Measurements from ENCODE around the gene GANC. TPM values are rescaled to one million over a fixed set of nuclear protein-coding genes. Genes with fewer than 3 reads are reported as not detected.

Gene GANC
- total and polyA plus RNA-seq, 9 of the 15 experiments (the other 6 are each of a cell fraction or from before 2014, with no cell fraction given), result 10.9 to 19.0 (median 14.5) TPM

DNA sequence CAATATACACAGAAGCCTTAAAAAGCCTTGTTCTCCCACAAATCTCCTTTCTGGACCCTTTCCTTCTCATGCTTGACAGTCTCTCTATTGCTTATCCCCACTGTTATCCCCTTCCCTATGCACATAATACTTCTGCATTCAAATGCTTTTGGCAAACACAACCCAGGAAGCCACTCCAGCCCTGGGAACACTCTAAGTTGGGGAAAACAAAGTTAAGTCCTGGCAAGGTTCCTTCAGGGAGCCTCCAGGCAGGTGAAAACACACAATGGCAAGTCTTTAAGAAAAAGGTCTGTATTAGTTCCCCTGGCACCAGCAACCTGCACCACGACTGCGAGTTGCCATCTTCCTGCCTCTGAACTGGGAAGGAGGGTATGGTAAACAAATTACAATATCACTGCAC is 19.7 kb upstream of the GANC start (continued):
- TF ChIP-seq, protein P1, sequence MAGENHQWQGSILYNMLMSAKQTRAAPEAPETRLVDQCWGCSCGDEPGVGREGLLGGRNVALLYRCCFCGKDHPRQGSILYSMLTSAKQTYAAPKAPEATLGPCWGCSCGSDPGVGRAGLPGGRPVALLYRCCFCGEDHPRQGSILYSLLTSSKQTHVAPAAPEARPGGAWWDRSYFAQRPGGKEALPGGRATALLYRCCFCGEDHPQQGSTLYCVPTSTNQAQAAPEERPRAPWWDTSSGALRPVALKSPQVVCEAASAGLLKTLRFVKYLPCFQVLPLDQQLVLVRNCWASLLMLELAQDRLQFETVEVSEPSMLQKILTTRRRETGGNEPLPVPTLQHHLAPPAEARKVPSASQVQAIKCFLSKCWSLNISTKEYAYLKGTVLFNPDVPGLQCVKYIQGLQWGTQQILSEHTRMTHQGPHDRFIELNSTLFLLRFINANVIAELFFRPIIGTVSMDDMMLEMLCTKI (IDR thresholded peaks at IDR 0.05; ENCODE audit: partially characterized antibody), result no peak

DNA sequence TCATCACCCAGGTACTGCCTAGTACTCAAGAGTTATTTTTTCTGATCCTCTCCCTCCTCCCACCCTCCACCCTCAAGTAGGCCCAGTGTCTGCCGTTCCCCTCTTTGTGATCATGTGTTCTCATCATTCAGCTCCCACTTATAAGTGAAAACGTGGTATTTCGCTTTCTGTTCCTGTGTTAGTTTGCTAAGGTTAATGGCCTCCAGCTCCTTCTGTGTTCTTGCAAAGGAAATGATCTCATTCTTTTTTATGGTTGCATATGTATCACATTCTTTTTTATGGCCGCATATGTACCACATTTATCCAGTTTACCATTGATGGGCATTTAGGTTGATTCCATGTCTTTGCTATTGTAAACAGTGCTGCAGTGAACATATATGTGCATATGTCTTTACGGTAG is 8.2 kb upstream of the GANC start:
- Histone ChIP-seq H3K9me3 (replicated peaks; ENCODE audit: control insufficient read depth, insufficient read depth, low read depth, low read length) (no peaks in the 10 kb centered on the region), H3K79me2 (ENCODE audit: control insufficient read depth, insufficient read depth, low read length) (peaks cover 20% of the 10 kb centered on the region), H3K27me3 (ENCODE audit: control insufficient read depth in 2 of 2, insufficient read depth in 2 of 2, low read length in 2 of 2) (no peaks in the 10 kb centered on the region), H3K9ac (ENCODE audit: insufficient read depth in 1 of 2, low read depth in 2 of 2, low read length in 2 of 2) (no peak overlapping the region), H4K20me1 (replicated peaks; ENCODE audit: control insufficient read depth, insufficient read depth, low read length) (no peaks in the 10 kb centered on the region), H3K4me1 (replicated peaks in 1 of 2; ENCODE audit: control insufficient read depth in 2 of 2, insufficient read depth in 2 of 2, low read length in 2 of 2) (no peaks in the 10 kb centered on the region), H3K4me2 (ENCODE audit: insufficient read depth, low read length) (no peak overlapping the region), H3K36me3 (ENCODE audit: control insufficient read depth, insufficient read depth, low read length) (peaks cover 85% of the 10 kb centered on the region), H3K9me1 (ENCODE audit: control insufficient read depth, insufficient read depth, low read length) (no peaks in the 10 kb centered on the region), H3K27ac (ENCODE audit: extremely low read depth, low read depth, low read length) (no peak overlapping the region), H2AFZ (ENCODE audit: low read depth, low read length) (no peak overlapping the region), H3K4me3 (no peak overlapping the region)
- FAIRE-seq, result no peak
- ATAC-seq, result no peak
- BruUV-seq (replicated peaks), result no TSS peak
- 97% methylated on average over 5 of the region's 5 CpGs for WGBS (ENCODE audit: insufficient coverage, low coverage, missing lambda C conversion rate)
- in situ Hi-C loops (cut with MboI), result no loop called here
- intact Hi-C loops (cut with micrococcal nuclease), result no loop called here
- CTCF ChIA-PET (ENCODE audit: low intra/inter-chr PET ratio), result no interaction called here
- DNase-seq (ENCODE audit: extremely low read depth in 1 of 4, low spot score in 3 of 4), result no peak
- POLR2A ChIA-PET, result interaction anchor here (1.0 to 1.3 kb wide), 2 partner anchors 10 to 15 kb away, joined by 3 to 4 read pairs; no protein-coding TSS in a partner anchor
- TF ChIP-seq RFX1 (IDR thresholded peaks at IDR 0.05) (no peak), PRPF4 (IDR thresholded peaks at IDR 0.05; ENCODE audit: insufficient read depth, low read depth, low read length, poor library complexity, severe bottlenecking) (no peak), SMAD1 (IDR thresholded peaks at IDR 0.05; ENCODE audit: low read depth, low read length, partially characterized antibody) (no peak), ZNF274 (IDR thresholded peaks at IDR 0.05; ENCODE audit: borderline replicate concordance, low read depth, low read length) (no peak)
- TF ChIP-seq, protein P2, sequence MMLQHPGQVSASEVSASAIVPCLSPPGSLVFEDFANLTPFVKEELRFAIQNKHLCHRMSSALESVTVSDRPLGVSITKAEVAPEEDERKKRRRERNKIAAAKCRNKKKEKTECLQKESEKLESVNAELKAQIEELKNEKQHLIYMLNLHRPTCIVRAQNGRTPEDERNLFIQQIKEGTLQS (IDR thresholded peaks at IDR 0.05), result no peak
- TF ChIP-seq, protein P2 (CRISPR knock-in tag; conservative IDR thresholded peaks at IDR 0.05), result no peak
- TF ChIP-seq, protein P3, sequence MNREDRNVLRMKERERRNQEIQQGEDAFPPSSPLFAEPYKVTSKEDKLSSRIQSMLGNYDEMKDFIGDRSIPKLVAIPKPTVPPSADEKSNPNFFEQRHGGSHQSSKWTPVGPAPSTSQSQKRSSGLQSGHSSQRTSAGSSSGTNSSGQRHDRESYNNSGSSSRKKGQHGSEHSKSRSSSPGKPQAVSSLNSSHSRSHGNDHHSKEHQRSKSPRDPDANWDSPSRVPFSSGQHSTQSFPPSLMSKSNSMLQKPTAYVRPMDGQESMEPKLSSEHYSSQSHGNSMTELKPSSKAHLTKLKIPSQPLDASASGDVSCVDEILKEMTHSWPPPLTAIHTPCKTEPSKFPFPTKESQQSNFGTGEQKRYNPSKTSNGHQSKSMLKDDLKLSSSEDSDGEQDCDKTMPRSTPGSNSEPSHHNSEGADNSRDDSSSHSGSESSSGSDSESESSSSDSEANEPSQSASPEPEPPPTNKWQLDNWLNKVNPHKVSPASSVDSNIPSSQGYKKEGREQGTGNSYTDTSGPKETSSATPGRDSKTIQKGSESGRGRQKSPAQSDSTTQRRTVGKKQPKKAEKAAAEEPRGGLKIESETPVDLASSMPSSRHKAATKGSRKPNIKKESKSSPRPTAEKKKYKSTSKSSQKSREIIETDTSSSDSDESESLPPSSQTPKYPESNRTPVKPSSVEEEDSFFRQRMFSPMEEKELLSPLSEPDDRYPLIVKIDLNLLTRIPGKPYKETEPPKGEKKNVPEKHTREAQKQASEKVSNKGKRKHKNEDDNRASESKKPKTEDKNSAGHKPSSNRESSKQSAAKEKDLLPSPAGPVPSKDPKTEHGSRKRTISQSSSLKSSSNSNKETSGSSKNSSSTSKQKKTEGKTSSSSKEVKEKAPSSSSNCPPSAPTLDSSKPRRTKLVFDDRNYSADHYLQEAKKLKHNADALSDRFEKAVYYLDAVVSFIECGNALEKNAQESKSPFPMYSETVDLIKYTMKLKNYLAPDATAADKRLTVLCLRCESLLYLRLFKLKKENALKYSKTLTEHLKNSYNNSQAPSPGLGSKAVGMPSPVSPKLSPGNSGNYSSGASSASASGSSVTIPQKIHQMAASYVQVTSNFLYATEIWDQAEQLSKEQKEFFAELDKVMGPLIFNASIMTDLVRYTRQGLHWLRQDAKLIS (CRISPR knock-in tag; IDR thresholded peaks at IDR 0.05), result no peak
- TF ChIP-seq, protein P4, sequence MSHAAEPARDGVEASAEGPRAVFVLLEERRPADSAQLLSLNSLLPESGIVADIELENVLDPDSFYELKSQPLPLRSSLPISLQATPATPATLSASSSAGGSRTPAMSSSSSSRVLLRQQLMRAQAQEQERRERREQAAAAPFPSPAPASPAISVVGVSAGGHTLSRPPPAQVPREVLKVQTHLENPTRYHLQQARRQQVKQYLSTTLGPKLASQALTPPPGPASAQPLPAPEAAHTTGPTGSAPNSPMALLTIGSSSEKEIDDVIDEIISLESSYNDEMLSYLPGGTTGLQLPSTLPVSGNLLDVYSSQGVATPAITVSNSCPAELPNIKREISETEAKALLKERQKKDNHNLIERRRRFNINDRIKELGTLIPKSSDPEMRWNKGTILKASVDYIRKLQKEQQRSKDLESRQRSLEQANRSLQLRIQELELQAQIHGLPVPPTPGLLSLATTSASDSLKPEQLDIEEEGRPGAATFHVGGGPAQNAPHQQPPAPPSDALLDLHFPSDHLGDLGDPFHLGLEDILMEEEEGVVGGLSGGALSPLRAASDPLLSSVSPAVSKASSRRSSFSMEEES (CRISPR knock-in tag; IDR thresholded peaks at IDR 0.05), result no peak
- TF ChIP-seq, protein P5, sequence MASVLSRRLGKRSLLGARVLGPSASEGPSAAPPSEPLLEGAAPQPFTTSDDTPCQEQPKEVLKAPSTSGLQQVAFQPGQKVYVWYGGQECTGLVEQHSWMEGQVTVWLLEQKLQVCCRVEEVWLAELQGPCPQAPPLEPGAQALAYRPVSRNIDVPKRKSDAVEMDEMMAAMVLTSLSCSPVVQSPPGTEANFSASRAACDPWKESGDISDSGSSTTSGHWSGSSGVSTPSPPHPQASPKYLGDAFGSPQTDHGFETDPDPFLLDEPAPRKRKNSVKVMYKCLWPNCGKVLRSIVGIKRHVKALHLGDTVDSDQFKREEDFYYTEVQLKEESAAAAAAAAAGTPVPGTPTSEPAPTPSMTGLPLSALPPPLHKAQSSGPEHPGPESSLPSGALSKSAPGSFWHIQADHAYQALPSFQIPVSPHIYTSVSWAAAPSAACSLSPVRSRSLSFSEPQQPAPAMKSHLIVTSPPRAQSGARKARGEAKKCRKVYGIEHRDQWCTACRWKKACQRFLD (CRISPR knock-in tag; IDR thresholded peaks at IDR 0.05), result no peak
